Renal pelvis (tissue), 4 donors: ENCODE results near the gene CD164. TPM values are rescaled to one million over a fixed set of nuclear protein-coding genes. Genes with fewer than 3 reads are reported as not detected.

Experiments
- DNase-seq: peaks from one replicate; pipeline ENCODE4 v3.0.0-alpha.2; 2013
- polyA plus RNA-seq, 3 donors: library from polyadenylated mRNA; unstranded; fragments of 120-200 nt; gene quantifications; one replicate each; pipeline ENCODE4 v1.2.1, GENCODE V29; 2013; ENCODE audit not compliant: insufficient read length in 3 of 3

The CD164 gene
- polyA plus RNA-seq, 3 donors = 423 to 525 (median 512) TPM

GRCh38 chr6:109318328-109318876, 63.9 kb downstream of the CD164 start:
- DNase-seq = no peak

- DNase-seq = no peak
These were observed 65.4 kb downstream of the CD164 start for GRCh38 chr6:109316909-109317308.

Other genes with a start within 250 kb of the CD164 start
- 10 to 100 TPM; 14.9 to 18.1 (median 15.5) TPM for gene PPIL6, start 58.2 kb upstream of the CD164 start, polyA plus RNA-seq
- gene SMPD2, start 58.3 kb upstream of the CD164 start, polyA plus RNA-seq = 10 to 100 TPM; 12.7 to 15.6 (median 15.3) TPM
- gene MICAL1, start 73.3 kb upstream of the CD164 start, polyA plus RNA-seq = 10 to 100 TPM; 25.8 to 32.5 (median 32.4) TPM
- gene ZBTB24, start 100.8 kb upstream of the CD164 start, polyA plus RNA-seq = 10 to 100 TPM; 12.4 to 17.4 (median 14.8) TPM